K562 (cell line): ENCODE data around the gene NR6A1. TPM values are rescaled to one million over a fixed set of nuclear protein-coding genes. Genes with fewer than 3 reads are reported as not detected.

Experiments used
- CREBBP ChIP-seq: IDR thresholded peaks from one replicate; pipeline ENCODE4 v1.6.1; 2012; ENCODE audit warnings: low read depth, mild to moderate bottlenecking, control low read depth, inconsistent platforms, low read length
- CTCF ChIP-seq, 3 experiments: IDR thresholded peaks in 2 of 3; conservative IDR thresholded peaks in 1 of 3; 2 replicates each; pipeline ENCODE4 v1.5.1; 2011 to 2012; ENCODE audit warnings: low read length in 3 of 3, mild to moderate bottlenecking in 3 of 3, control low read depth in 2 of 3, improper control_type of control experiment in 1 of 3, inconsistent platforms in 1 of 3, low read depth in 1 of 3, mixed read lengths in 1 of 3, moderate library complexity in 1 of 3; ENCODE audit not compliant: insufficient read depth in 2 of 3
- E2F6 ChIP-seq, 2 experiments: IDR thresholded peaks; 2 replicates each; pipeline ENCODE4 v1.6.1; 2011; ENCODE audit warnings: borderline replicate concordance in 1 of 2, control low read depth in 1 of 2, low read depth in 1 of 2, low read length in 1 of 2, mild to moderate bottlenecking in 1 of 2, mixed read lengths in 1 of 2, moderate library complexity in 1 of 2; ENCODE audit not compliant: insufficient read depth in 1 of 2, insufficient read length in 1 of 2, poor library complexity in 1 of 2, severe bottlenecking in 1 of 2; ENCODE audit errors: extremely low read depth in 1 of 2
- ESRRA ChIP-seq: fragments of 450-650 bp; IDR thresholded peaks from 2 replicates; pipeline ENCODE4 v1.6.1; 2014; ENCODE audit warnings: low read depth, mild to moderate bottlenecking, moderate library complexity, borderline replicate concordance
- JUN ChIP-seq, 2 experiments: sonication (generic) in 1 of 2; formaldehyde crosslinking in 1 of 2; IDR thresholded peaks; 2 replicates each; pipeline versions ENCODE4 v1.6.1 to v1.8.0; 2012 to 2022; ENCODE audit warnings: borderline replicate concordance in 2 of 2, mild to moderate bottlenecking in 2 of 2, improper control_type of control experiment in 1 of 2, low read depth in 1 of 2, low read length in 1 of 2, missing genetic modification reagents in 1 of 2
- JUND ChIP-seq, 2 experiments: IDR thresholded peaks; 2 replicates in 1 of 2; 3 replicates in 1 of 2; pipeline ENCODE4 v1.6.1; 2011; ENCODE audit warnings: borderline replicate concordance in 2 of 2, low read depth in 2 of 2, low read length in 2 of 2, improper control_type of control experiment in 1 of 2, missing biosample characterization in 1 of 2, missing genetic modification characterization in 1 of 2, missing genetic modification reagents in 1 of 2
- NCOR1 ChIP-seq: fragments of 450-650 bp; IDR thresholded peaks from 2 replicates; pipeline ENCODE4 v1.6.1; 2016; ENCODE audit warnings: mild to moderate bottlenecking, moderate library complexity
- NFRKB ChIP-seq: fragments of 450-650 bp; IDR thresholded peaks from 2 replicates; pipeline ENCODE4 v1.6.1; 2016; ENCODE audit warnings: low read depth
- SIN3A ChIP-seq, 2 experiments: fragments of 150-350 bp in 1 of 2; IDR thresholded peaks; 2 replicates each; pipeline ENCODE4 v1.6.1; 2011 to 2016; ENCODE audit warnings: borderline replicate concordance in 2 of 2, low read depth in 2 of 2, low read length in 2 of 2, mild to moderate bottlenecking in 2 of 2, moderate library complexity in 2 of 2; ENCODE audit not compliant: control insufficient read depth in 1 of 2
- USF2 ChIP-seq: sonication (generic); formaldehyde crosslinking; IDR thresholded peaks from 2 replicates; pipeline ENCODE4 v1.5.0; 2020; ENCODE audit warnings: missing genetic modification reagents
- ZNF224 ChIP-seq: sonication (generic); formaldehyde crosslinking; IDR thresholded peaks from 2 replicates; pipeline ENCODE4 v1.8.0; 2022; ENCODE audit warnings: mild to moderate bottlenecking, missing genetic modification reagents
- ZNF780A ChIP-seq: fragments of 250-450 bp; sonication (Bioruptor Pico); IDR thresholded peaks from 2 replicates; pipeline ENCODE4 v1.5.0; 2021; ENCODE audit warnings: mild to moderate bottlenecking
- polyA plus RNA-seq, 8 experiments: library from polyadenylated mRNA; depleted of rRNA in 4 of 8; stranded (reverse) in 5 of 8; unstranded in 3 of 8; fragments of >200 nt; fragmentation: Nextera tagmentation in 2 of 8; fragmentation: Illumina TruSeq in 1 of 8; extraction: Ambion mirVana in 2 of 8; extraction: Trizol in 1 of 8; gene quantifications; 2 replicates each; pipeline versions ENCODE4 v1.2.1 to v1.2.3, GENCODE V29; 2011 to 2014; ENCODE audit warnings: inconsistent platforms in 1 of 8, missing spikeins in 1 of 8
- total RNA-seq, 7 experiments: library from RNA; depleted of rRNA in 6 of 7; stranded (reverse); fragments of >200 nt in 6 of 7; fragmentation: Illumina TruSeq in 2 of 7; extraction: Trizol in 2 of 7; gene quantifications; 2 replicates each; pipeline versions ENCODE4 v1.2.1 to v1.2.3, GENCODE V29; 2011 to 2021; ENCODE audit warnings: low replicate concordance in 1 of 7
- TF ChIP-seq, protein P1 (sequence below): fragments of 150-350 bp; IDR thresholded peaks from 2 replicates; pipeline ENCODE4 v1.6.1; 2014; ENCODE audit warnings: low read depth, mild to moderate bottlenecking, low read length, borderline replicate concordance

The NR6A1 gene
- total and polyA plus RNA-seq, 9 of the 15 experiments (the other 6 are each of a cell fraction or from before 2014, with no cell fraction given): 9.7 to 55.4 (median 28.3) TPM

DNA sequence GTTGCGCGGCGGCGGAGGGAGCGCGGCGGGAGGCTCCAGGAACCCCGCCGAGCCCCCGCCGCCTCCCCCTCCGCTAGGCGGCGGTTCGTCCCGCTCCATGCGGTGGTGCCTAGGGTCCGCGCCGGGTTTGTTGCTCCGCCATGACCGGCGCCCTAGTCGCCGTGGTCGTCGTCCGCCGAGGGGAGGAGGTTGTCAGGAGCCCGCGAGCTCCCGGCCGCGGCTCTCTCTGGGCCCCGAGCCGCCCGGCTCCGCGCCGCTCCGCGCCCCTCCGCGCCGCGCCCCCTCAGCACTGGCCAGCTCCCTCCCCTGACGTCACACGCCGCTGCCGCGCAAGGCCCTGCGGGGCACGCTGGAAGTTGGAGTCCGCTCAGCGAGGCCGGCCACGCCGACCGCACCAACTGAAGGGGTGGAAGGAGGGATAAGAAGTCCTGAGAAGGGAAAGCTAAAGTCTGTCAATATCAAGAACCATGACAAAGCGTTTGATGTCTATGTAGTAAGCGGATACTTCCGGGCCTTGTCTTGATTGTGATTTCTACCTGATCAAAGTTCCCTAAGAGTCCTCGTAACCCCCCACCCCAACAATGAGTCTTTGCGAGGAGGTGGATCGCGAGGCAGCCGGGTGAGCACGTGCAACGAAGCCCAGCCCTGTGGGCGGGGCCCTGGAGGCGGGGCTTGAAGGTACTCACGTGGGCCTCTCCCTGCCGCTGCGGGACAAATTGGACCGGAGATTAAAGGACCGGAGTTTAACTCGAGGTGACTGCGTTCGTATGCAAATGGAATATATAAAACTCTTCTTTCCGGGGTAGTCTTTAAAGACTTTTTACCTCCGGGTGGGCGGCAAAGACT, at the start of gene NR6A1 (continued):
- TF ChIP-seq E2F6 (IDR thresholded peaks at IDR 0.05; ENCODE audit: borderline replicate concordance in 1 of 2, extremely low read depth in 1 of 2, insufficient read depth in 1 of 2, insufficient read length in 1 of 2, low read depth in 1 of 2, low read length in 1 of 2, poor library complexity in 1 of 2, severe bottlenecking in 1 of 2) (peak; percentile 23 to 52), NFRKB (no peak), SIN3A (IDR thresholded peaks at IDR 0.05; ENCODE audit: borderline replicate concordance in 2 of 2, control insufficient read depth in 1 of 2, low read depth in 2 of 2, low read length in 2 of 2) (peak; percentile 83 to 90), ESRRA (peak; percentile 43), CREBBP (no peak), NCOR1 (peak; percentile 8; the same call in 1 of the 2 replicates), CTCF (IDR thresholded peaks at IDR 0.05 in 2 of 3, conservative IDR thresholded peaks at IDR 0.05 in 1 of 3; ENCODE audit: insufficient read depth in 2 of 3, low read depth in 1 of 3, low read length in 3 of 3) (peak; percentile 16 to 33 (median 22); a peak in 3 of 6 replicates), ZNF780A (CRISPR knock-in tag) (no peak), JUND (IDR thresholded peaks at IDR 0.05; ENCODE audit: borderline replicate concordance, low read depth, low read length) (peak; percentile 97), JUND (tag; IDR thresholded peaks at IDR 0.05; ENCODE audit: borderline replicate concordance, low read depth, low read length) (peak; percentile 65; the same call in 1 of the 3 replicates), USF2 (CRISPR knock-in tag) (peak; percentile 89), ZNF224 (no peak), JUN (IDR thresholded peaks at IDR 0.05; ENCODE audit: borderline replicate concordance, low read depth, low read length) (no peak; the same call in 1 of the 2 replicates), JUN (CRISPR knock-in tag; IDR thresholded peaks at IDR 0.05; ENCODE audit: borderline replicate concordance) (peak; percentile 90)
- TF ChIP-seq, protein P1, sequence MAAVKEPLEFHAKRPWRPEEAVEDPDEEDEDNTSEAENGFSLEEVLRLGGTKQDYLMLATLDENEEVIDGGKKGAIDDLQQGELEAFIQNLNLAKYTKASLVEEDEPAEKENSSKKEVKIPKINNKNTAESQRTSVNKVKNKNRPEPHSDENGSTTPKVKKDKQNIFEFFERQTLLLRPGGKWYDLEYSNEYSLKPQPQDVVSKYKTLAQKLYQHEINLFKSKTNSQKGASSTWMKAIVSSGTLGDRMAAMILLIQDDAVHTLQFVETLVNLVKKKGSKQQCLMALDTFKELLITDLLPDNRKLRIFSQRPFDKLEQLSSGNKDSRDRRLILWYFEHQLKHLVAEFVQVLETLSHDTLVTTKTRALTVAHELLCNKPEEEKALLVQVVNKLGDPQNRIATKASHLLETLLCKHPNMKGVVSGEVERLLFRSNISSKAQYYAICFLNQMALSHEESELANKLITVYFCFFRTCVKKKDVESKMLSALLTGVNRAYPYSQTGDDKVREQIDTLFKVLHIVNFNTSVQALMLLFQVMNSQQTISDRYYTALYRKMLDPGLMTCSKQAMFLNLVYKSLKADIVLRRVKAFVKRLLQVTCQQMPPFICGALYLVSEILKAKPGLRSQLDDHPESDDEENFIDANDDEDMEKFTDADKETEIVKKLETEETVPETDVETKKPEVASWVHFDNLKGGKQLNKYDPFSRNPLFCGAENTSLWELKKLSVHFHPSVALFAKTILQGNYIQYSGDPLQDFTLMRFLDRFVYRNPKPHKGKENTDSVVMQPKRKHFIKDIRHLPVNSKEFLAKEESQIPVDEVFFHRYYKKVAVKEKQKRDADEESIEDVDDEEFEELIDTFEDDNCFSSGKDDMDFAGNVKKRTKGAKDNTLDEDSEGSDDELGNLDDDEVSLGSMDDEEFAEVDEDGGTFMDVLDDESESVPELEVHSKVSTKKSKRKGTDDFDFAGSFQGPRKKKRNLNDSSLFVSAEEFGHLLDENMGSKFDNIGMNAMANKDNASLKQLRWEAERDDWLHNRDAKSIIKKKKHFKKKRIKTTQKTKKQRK: no peak
